Endothelial cell of umbilical vein (primary cell): ENCODE measurements around the gene SLC9C2. TPM values are rescaled to one million over a fixed set of nuclear protein-coding genes. Genes with fewer than 3 reads are reported as not detected.

Source experiments
- BruUV-seq: library from RNA; stranded (reverse); fragments of 400-500 nt; replicated peaks from 2 replicates; lab custom pipeline; 2021; lab: Mats Ljungman, UMichigan
- CTCF ChIA-PET: fragments of 300-600, 350-600 bp; sonication (Branson Sonifier 250); formaldehyde crosslinking; loops from one replicate; lab custom pipeline; 2021; ENCODE audit warnings: antibody characterized with exemption, inconsistent platforms; lab: Charles Lee
- POLR2A ChIA-PET: fragments of 300-600, 350-600 bp; sonication (Branson Sonifier 250); formaldehyde crosslinking; loops from one replicate; lab custom pipeline; 2021; ENCODE audit warnings: antibody characterized with exemption, inconsistent platforms; lab: Charles Lee
- DNase-seq: peaks from one replicate; pipeline ENCODE4 v3.0.0-alpha.2; 2011; ENCODE audit warnings: low read depth, low spot score
- FAIRE-seq: peaks from 2 replicates; lab custom pipeline; 2011; peaks lifted over from hg19 to GRCh38; lab: Jason Lieb, UNC
- H2AFZ ChIP-seq: 2 replicates; pipeline ENCODE4 v1.6.0; 2012; ENCODE audit warnings: low read depth, low read length, control low read depth, inconsistent platforms
- H3K27ac ChIP-seq: 2 replicates; pipeline ENCODE4 v1.5.1; 2011; ENCODE audit warnings: low read depth, mild to moderate bottlenecking, control low read depth, low read length, moderate library complexity; ENCODE audit not compliant: insufficient read depth
- H3K27me3 ChIP-seq, 2 experiments: 2 replicates each; pipeline versions ENCODE4 v1.6.0 to v1.6.1; 2011; ENCODE audit warnings: low read length in 2 of 2, mixed read lengths in 1 of 2; ENCODE audit not compliant: control insufficient read depth in 2 of 2, insufficient read depth in 2 of 2
- H3K36me3 ChIP-seq, 2 experiments: 2 replicates in 1 of 2; 3 replicates in 1 of 2; pipeline ENCODE4 v1.5.1; 2011; ENCODE audit warnings: low read length in 2 of 2, mild to moderate bottlenecking in 1 of 2, moderate library complexity in 1 of 2; ENCODE audit not compliant: control insufficient read depth in 2 of 2, insufficient read depth in 2 of 2; ENCODE audit errors: extremely low read depth in 1 of 2
- H3K4me1 ChIP-seq: 3 replicates; pipeline ENCODE4 v1.5.1; 2011; ENCODE audit warnings: mild to moderate bottlenecking, low read length; ENCODE audit not compliant: control insufficient read depth, insufficient read depth; ENCODE audit errors: extremely low read depth
- H3K4me2 ChIP-seq: 2 replicates; pipeline ENCODE4 v1.6.1; 2011; ENCODE audit warnings: low read length, control low read depth, mixed read lengths; ENCODE audit not compliant: insufficient read depth
- H3K4me3 ChIP-seq, 3 experiments: fragments of 200-600 bp in 1 of 3; sonication (generic), shearing (Covaris generic) in 1 of 3; replicated peaks in 1 of 3; 2 replicates each; pipeline ENCODE4 v1.5.1; 2011 to 2016; ENCODE audit warnings: control low read depth in 3 of 3, low read length in 3 of 3, mild to moderate bottlenecking in 2 of 3, inconsistent platforms in 1 of 3, low read depth in 1 of 3, moderate library complexity in 1 of 3; ENCODE audit not compliant: insufficient read depth in 1 of 3
- H3K79me2 ChIP-seq: 2 replicates; pipeline ENCODE4 v1.6.0; 2012; ENCODE audit warnings: low read length, inconsistent platforms; ENCODE audit not compliant: control insufficient read depth, insufficient read depth
- H3K9ac ChIP-seq: replicated peaks from 2 replicates; pipeline ENCODE3; 2011; ENCODE audit warnings: low read length, control low read depth; ENCODE audit not compliant: insufficient read depth; ENCODE audit errors: extremely low read depth
- H3K9me1 ChIP-seq: replicated peaks from 3 replicates; pipeline ENCODE4 v1.6.0; 2011; ENCODE audit warnings: mild to moderate bottlenecking, low read length; ENCODE audit not compliant: control insufficient read depth, insufficient read depth; ENCODE audit errors: extremely low read depth
- H3K9me3 ChIP-seq: replicated peaks from 2 replicates; pipeline ENCODE4 v1.5.1; 2012; ENCODE audit warnings: low read length, inconsistent platforms; ENCODE audit not compliant: control insufficient read depth, insufficient read depth
- H4K20me1 ChIP-seq: replicated peaks from 2 replicates; pipeline ENCODE3; 2011; ENCODE audit warnings: mild to moderate bottlenecking, low read length; ENCODE audit not compliant: control insufficient read depth, insufficient read depth; ENCODE audit errors: extremely low read depth
- EZH2 ChIP-seq: IDR thresholded peaks from 2 replicates; pipeline ENCODE4 v1.6.1; 2012; ENCODE audit warnings: borderline replicate concordance, low read depth, mild to moderate bottlenecking, moderate library complexity, low read length, inconsistent platforms; ENCODE audit not compliant: severe bottlenecking
- FOS ChIP-seq: IDR thresholded peaks from 2 replicates; pipeline ENCODE4 v1.6.1; 2011; ENCODE audit warnings: mild to moderate bottlenecking, low read length, moderate library complexity, borderline replicate concordance; ENCODE audit not compliant: insufficient read depth
- GATA2 ChIP-seq: IDR thresholded peaks from 2 replicates; pipeline ENCODE4 v1.7.0; 2011; ENCODE audit warnings: low read depth, mild to moderate bottlenecking, moderate library complexity, mixed read lengths, low read length; ENCODE audit not compliant: insufficient read length, insufficient read depth
- JUN ChIP-seq: IDR thresholded peaks from 2 replicates; pipeline ENCODE4 v1.6.1; 2011; ENCODE audit warnings: borderline replicate concordance, low read depth; ENCODE audit not compliant: insufficient read length, insufficient read depth
- MAX ChIP-seq: IDR thresholded peaks from 2 replicates; pipeline ENCODE4 v1.6.1; 2011; ENCODE audit not compliant: insufficient read depth, insufficient read length
- MYC ChIP-seq: IDR thresholded peaks from one replicate; pipeline ENCODE4 v1.6.1; 2011; ENCODE audit warnings: mild to moderate bottlenecking, low read depth, low read length
- dilution Hi-C: fragments of 300-500 bp; cut with MboI; formaldehyde crosslinking; loops from one replicate; pipeline ENCODE4 v1.15.0; 2019; ENCODE audit warnings: low sequenced_read_pairs; ENCODE audit not compliant: extremely low pct_ligation_motif_present
- intact Hi-C: fragments of 100-400 bp; cut with micrococcal nuclease; formaldehyde crosslinking; loops from one replicate; pipeline ENCODE4 v1.10.0; 2022
- polyA plus RNA-seq, 4 experiments: library from polyadenylated mRNA; depleted of rRNA in 3 of 4; stranded (reverse) in 3 of 4; unstranded in 1 of 4; fragments of >200 nt; gene quantifications; 2 replicates each; pipeline versions ENCODE4 v1.2.1 to v1.2.3, GENCODE V29; 2011 to 2012; ENCODE audit warnings: missing spikeins in 1 of 4
- total RNA-seq: library from RNA; stranded (reverse); gene quantifications from 2 replicates; pipeline ENCODE4 v1.2.3, GENCODE V29; 2021
- TF ChIP-seq, protein P1 (sequence below), 2 donors: IDR thresholded peaks; 1 replicate in 1 of 2; 2 replicates in 1 of 2; pipeline ENCODE4 v1.5.1; 2011; ENCODE audit warnings: low read length in 2 of 2, mild to moderate bottlenecking in 2 of 2, moderate library complexity in 2 of 2, control low read depth in 1 of 2, inconsistent platforms in 1 of 2, low read depth in 1 of 2; ENCODE audit not compliant: insufficient read depth in 1 of 2; ENCODE audit errors: extremely low read depth in 1 of 2

SLC9C2 gene
- total and polyA plus RNA-seq, 2 donors (not counting 3 experiments of a cell fraction or from before 2014, with no cell fraction given), result 0.15 TPM; not detected in 1

- FAIRE-seq, result no peak
- no peak overlapping the region for H2AFZ ChIP-seq
- ChIA-PET CTCF (no interaction called here), POLR2A (no interaction called here)
- DNase-seq, result no peak
- H3K4me3 ChIP-seq, result no peak overlapping the region
- peaks cover 0 to 3% of the 10 kb centered on the region in 2 experiments for H3K27me3 ChIP-seq
- no peaks in the 10 kb centered on the region for H3K9me1 ChIP-seq
- no peaks in the 10 kb centered on the region for H3K9me3 ChIP-seq
- intact Hi-C loops, result no loop called here
- H3K36me3 ChIP-seq, result no peaks in the 10 kb centered on the region
- no peaks in the 10 kb centered on the region for H4K20me1 ChIP-seq
- H3K4me2 ChIP-seq, result no peak overlapping the region
- dilution Hi-C loops, result no loop called here
- H3K27ac ChIP-seq, result no peak overlapping the region
- no peak overlapping the region for H3K9ac ChIP-seq
- no peaks in the 10 kb centered on the region for H3K79me2 ChIP-seq
- no peaks in the 10 kb centered on the region for H3K4me1 ChIP-seq
- TF ChIP-seq MAX (no peak), FOS (no peak), MYC (no peak), EZH2 (no peak), GATA2 (no peak), JUN (no peak)
- TF ChIP-seq, protein P1, sequence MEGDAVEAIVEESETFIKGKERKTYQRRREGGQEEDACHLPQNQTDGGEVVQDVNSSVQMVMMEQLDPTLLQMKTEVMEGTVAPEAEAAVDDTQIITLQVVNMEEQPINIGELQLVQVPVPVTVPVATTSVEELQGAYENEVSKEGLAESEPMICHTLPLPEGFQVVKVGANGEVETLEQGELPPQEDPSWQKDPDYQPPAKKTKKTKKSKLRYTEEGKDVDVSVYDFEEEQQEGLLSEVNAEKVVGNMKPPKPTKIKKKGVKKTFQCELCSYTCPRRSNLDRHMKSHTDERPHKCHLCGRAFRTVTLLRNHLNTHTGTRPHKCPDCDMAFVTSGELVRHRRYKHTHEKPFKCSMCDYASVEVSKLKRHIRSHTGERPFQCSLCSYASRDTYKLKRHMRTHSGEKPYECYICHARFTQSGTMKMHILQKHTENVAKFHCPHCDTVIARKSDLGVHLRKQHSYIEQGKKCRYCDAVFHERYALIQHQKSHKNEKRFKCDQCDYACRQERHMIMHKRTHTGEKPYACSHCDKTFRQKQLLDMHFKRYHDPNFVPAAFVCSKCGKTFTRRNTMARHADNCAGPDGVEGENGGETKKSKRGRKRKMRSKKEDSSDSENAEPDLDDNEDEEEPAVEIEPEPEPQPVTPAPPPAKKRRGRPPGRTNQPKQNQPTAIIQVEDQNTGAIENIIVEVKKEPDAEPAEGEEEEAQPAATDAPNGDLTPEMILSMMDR (IDR thresholded peaks at IDR 0.05; ENCODE audit: extremely low read depth in 1 of 2, insufficient read depth in 1 of 2, low read depth in 1 of 2, low read length in 2 of 2), result no peak
- no TSS peak for BruUV-seq
These were observed 73.8 kb downstream of the SLC9C2 start for GRCh38 chr1:173529106-173529505.
